Type B pancreatic cell (in vitro differentiated cells): ENCODE data around the gene CDK6. TPM values are rescaled to one million over a fixed set of nuclear protein-coding genes. Genes with fewer than 3 reads are reported as not detected.

Experiments used
- DNase-seq: peaks from one replicate; pipeline ENCODE4 v3.0.0; 2021; ENCODE audit warnings: mixed read lengths; ENCODE audit not compliant: unreplicated experiment; ENCODE audit errors: extremely low spot score
- H3K27ac Mint-ChIP-seq: 2 replicates; pipeline ENCODE4 v1.8.0; 2021; ENCODE audit warnings: mild to moderate bottlenecking, mixed read lengths
- H3K27me3 Mint-ChIP-seq: 2 replicates; pipeline ENCODE4 v1.8.0; 2021; ENCODE audit warnings: mixed read lengths
- H3K36me3 Mint-ChIP-seq: 2 replicates; pipeline ENCODE4 v1.8.0; 2021; ENCODE audit warnings: mixed read lengths
- H3K4me1 Mint-ChIP-seq: one replicate; pipeline ENCODE4 v1.8.0; 2021; ENCODE audit warnings: mixed read lengths; ENCODE audit not compliant: unreplicated experiment
- H3K4me3 Mint-ChIP-seq: 2 replicates; pipeline ENCODE4 v1.8.0; 2021; ENCODE audit warnings: mild to moderate bottlenecking, mixed read lengths
- H3K9me3 Mint-ChIP-seq: 2 replicates; pipeline ENCODE4 v1.8.0; 2021; ENCODE audit warnings: mixed read lengths
- CTCF ChIP-seq: fragments of 200-600 bp; sonication (generic); conservative IDR thresholded peaks from 2 replicates; pipeline ENCODE4 v1.5.0; 2021; ENCODE audit warnings: antibody characterized with exemption, mild to moderate bottlenecking
- total RNA-seq: library from RNA; stranded (reverse); gene quantifications from 2 replicates; pipeline ENCODE4 v1.2.1, GENCODE V29; 2021; ENCODE audit warnings: low replicate concordance

The CDK6 gene
- total RNA-seq, 1 donor from 2014 or later, result 68.5 TPM

GRCh38 chr7:92750447-92750839, 85.9 kb downstream of the CDK6 start:
- no peak overlapping the region for H3K4me3 Mint-ChIP-seq
- no peak overlapping the region for H3K27ac Mint-ChIP-seq
- TF ChIP-seq CTCF, result no peak
- H3K4me1 Mint-ChIP-seq, result peaks cover 27% of the 10 kb centered on the region
- no peak for DNase-seq
- H3K36me3 Mint-ChIP-seq, result peaks cover 33% of the 10 kb centered on the region
- no peaks in the 10 kb centered on the region for H3K9me3 Mint-ChIP-seq
- H3K27me3 Mint-ChIP-seq, result no peaks in the 10 kb centered on the region

- no peak for TF ChIP-seq CTCF
- H3K27me3 Mint-ChIP-seq, result no peaks in the 10 kb centered on the region
- no peaks in the 10 kb centered on the region for H3K9me3 Mint-ChIP-seq
- no peak overlapping the region for H3K27ac Mint-ChIP-seq
- no peak overlapping the region for H3K4me3 Mint-ChIP-seq
- H3K4me1 Mint-ChIP-seq, result peaks cover 22% of the 10 kb centered on the region
- no peak for DNase-seq
- peaks cover 33% of the 10 kb centered on the region for H3K36me3 Mint-ChIP-seq
Observed at GRCh38 chr7:92749832-92750446, 86.4 kb downstream of the CDK6 start.

- H3K36me3 Mint-ChIP-seq, result peaks cover 33% of the 10 kb centered on the region
- H3K9me3 Mint-ChIP-seq, result no peaks in the 10 kb centered on the region
- H3K27ac Mint-ChIP-seq, result no peak overlapping the region
- DNase-seq, result no peak
- H3K27me3 Mint-ChIP-seq, result no peaks in the 10 kb centered on the region
- no peak overlapping the region for H3K4me3 Mint-ChIP-seq
- H3K4me1 Mint-ChIP-seq, result peaks cover 16% of the 10 kb centered on the region
- TF ChIP-seq CTCF, result no peak
Observed at GRCh38 chr7:92749327-92749755, 87.0 kb downstream of the CDK6 start.

GRCh38 chr7:92748495-92748894, 87.9 kb downstream of the CDK6 start:
- no peak for DNase-seq
- H3K4me1 Mint-ChIP-seq, result peaks cover 7% of the 10 kb centered on the region
- TF ChIP-seq CTCF, result no peak
- no peaks in the 10 kb centered on the region for H3K9me3 Mint-ChIP-seq
- peaks cover 33% of the 10 kb centered on the region for H3K36me3 Mint-ChIP-seq
- H3K27ac Mint-ChIP-seq, result no peak overlapping the region
- no peak overlapping the region for H3K4me3 Mint-ChIP-seq
- no peaks in the 10 kb centered on the region for H3K27me3 Mint-ChIP-seq

- peaks cover 7% of the 10 kb centered on the region for H3K4me1 Mint-ChIP-seq
- no peaks in the 10 kb centered on the region for H3K9me3 Mint-ChIP-seq
- H3K27me3 Mint-ChIP-seq, result no peaks in the 10 kb centered on the region
- TF ChIP-seq CTCF, result no peak
- no peak overlapping the region for H3K4me3 Mint-ChIP-seq
- DNase-seq, result no peak
- H3K36me3 Mint-ChIP-seq, result peaks cover 30% of the 10 kb centered on the region
- no peak overlapping the region for H3K27ac Mint-ChIP-seq
Observed at GRCh38 chr7:92747041-92747835, 89.1 kb downstream of the CDK6 start.
